ENCODE results near the gene IRF6. TPM values are rescaled to one million over a fixed set of nuclear protein-coding genes. Genes with fewer than 3 reads are reported as not detected.

The IRF6 gene
- total RNA-seq, 1 donor from 2014 or later: 77.9 TPM

GRCh38 chr1:209759829-209760359 is 46.0 kb downstream of the IRF6 start:
- DNase-seq: no peak

DNA sequence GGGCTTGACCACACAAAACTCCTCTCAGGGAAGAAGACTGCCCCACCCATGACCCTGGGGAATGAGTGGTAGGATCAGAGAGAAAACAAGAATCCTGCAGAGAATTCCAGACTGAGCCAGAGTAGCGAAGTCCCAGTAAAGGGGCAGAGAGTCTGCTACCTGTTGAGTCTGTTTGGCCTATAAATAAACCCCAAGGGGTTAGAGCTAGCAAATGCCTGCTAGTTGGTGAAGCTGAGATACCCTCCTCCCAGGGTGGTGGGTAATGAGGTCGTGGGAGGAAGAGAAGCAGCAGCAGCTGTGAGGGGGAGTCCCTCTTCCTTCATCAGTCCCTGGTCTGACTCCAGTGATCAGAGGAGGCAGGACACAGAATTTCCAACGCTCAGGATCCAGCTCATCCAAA is 47.5 kb downstream of the IRF6 start:
- no peak for DNase-seq

DNA sequence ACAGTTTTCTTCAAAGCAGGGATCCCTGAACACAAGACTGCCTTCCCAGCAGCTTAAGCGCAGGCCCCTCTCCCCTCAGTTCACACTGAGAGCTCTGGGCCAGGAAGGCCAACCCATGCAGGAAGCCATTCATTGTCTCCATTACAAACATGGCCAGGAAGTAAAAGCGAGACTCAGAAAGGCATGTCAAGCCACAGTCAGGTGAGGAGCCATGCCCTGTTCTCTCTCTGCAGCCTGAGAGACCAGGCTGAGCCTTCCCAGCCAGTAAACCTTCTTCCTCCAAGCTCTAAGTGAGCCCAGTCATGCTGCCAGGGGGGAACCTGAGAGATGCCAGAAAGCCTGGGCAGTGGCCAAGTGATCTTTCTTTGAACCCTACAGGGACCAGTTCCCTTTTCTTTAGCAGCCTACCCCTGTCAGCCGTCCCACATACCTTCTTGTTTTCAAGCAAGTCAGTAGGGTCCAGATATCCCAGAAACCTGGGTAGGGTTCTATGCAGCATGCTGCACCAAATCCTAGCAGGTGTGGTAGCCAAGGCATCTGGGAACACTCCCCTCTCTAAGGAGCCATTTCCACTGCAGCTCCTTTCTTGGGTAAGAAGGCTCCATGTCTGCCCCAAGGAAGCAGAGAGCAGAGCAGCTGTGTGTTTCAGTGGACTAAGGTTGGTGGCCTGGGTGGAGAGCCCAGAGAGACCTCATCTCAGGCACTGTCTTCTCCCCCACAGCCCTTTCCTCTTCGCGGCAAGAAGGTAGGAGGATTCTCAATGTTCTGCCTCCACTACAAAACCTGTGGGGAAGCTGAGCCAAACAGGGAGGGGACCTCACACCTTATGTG is 49.1 kb downstream of the IRF6 start:
- no peak for DNase-seq

GRCh38 chr1:209755926-209756614 is 49.9 kb downstream of the IRF6 start, which contains the start of gene TRAF3IP3:
TRAF3IP3 (plus strand) TSS chr1:209756053; CDS start chr1:209760040, 3,987 bp downstream.
- DNase-seq: no peak

- DNase-seq: no peak
These were observed 50.7 kb downstream of the IRF6 start for GRCh38 chr1:209755256-209755655.

DNA sequence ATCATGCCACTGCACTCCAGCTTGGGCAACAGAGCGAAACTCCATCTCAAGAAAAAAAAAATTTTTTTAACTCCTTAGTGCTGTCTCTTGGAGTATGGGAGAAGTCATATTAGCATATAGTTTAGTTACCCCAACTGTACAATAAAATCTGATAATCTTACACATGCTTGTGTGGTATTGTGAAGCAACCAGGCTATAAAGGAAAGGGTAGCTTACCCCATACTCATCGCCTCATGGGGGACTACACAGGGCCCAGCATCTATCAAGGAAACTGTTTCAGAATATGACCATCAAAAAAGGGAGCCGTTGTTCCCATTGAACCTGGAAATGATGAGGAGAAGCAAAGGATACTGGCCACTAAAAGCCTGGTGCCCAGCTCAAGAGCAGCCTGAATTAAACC is 53.1 kb downstream of the IRF6 start:
- no peak for DNase-seq

GRCh38 chr1:209751627-209752231 is 54.2 kb downstream of the IRF6 start:
- no peak for DNase-seq

DNA sequence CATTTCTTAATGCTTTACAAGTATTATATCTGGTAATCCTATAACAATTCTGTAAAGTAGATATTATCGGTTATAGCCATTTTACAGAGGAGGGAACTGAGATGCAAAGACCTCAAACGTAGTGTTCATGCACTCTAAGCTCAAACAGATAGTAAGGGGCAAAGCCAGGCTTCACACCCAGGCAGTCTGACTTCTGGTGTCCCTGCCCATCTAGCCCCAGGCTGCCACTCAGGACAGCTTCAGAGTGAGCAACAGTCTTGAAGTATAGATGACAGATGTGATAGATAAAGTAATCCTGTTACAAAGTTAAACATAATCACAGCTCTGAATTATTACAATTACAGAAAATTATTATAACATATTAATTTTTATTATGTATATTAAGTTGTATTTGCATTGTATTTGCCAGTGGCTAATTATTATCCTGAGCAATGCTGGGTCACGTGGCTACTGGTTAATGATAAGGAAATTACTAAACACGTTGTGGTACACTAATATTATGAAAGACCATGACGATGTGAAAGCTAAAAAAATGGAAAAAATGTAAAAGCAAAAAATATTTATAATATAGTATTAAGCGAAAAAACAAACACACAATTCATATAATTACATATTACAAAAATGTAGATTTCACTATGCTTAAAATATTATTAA is 56.1 kb downstream of the IRF6 start:
- DNase-seq: no peak

DNA sequence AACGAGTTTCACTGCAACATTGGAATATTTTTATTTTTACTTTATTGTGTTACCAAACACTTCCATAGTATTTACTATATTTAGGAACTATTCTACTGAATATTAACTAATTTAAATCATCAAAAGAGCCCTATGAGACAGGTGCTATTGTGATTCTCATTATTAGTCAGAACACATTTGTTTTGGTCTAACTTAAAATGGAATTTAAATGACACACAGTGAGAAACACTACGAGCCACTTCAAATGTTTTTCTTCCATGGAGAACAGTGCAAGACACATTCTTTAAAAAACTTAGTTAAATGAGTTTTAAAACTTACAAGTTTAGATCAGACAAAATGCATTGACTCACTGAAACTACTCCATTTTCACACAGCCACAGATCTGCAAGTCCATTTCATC is 56.7 kb downstream of the IRF6 start:
- DNase-seq: no peak

DNA sequence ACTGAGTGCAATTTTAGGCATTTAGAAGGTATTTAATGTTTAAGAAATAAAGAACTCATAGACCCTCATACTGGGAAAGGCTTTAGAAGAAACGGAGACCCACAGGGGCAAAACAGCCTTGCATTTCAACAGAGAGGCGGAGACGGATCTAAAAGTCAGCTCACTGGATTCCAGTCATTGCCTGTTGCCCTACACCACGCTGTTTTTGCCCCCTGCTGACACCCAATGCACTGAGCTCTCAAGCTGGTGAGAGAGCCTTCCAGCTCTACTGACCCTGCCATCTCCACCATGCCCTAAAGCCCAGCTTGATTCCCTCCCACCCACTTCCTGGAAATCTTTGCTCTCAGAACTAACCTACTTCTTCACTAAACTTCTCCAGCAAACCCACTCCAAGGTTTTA is 57.3 kb downstream of the IRF6 start:
- no peak for DNase-seq

DNA sequence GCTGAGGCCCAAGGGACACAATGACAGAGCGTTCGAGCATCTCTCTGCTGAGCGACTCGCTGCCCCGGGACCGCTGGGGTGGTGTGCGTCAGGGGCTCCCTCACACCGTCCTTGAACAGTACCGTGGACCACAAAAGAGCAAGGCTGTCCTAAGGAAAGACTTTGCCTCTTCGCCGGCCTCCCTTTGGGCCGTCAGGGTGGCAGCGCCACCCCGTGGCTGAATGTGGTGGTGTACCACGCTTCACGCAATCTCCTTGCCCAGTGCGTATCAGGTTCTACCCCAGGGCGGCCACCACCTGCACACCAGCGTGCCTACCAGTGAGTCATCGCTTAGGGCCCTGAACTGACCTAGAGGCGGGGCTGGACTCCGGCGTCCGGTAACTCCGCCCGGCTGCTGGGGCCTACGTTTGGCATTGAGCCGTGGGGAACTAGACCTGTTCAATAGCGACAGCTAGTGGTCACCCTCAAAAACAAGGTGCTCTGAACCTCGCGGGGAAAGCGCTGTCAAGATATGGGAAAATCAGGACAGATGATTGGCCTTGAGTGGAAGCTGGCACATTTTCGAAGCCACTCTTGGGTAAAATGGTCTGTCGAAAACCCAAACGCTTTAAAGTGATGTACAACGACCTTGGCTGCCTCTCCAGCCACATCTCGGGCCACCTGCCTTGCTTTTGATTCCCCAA is 58.2 kb downstream of the IRF6 start:
- peak; percentile 39 for DNase-seq

GRCh38 chr1:209746451-209747165 is 59.3 kb downstream of the IRF6 start:
- no peak for DNase-seq

DNA sequence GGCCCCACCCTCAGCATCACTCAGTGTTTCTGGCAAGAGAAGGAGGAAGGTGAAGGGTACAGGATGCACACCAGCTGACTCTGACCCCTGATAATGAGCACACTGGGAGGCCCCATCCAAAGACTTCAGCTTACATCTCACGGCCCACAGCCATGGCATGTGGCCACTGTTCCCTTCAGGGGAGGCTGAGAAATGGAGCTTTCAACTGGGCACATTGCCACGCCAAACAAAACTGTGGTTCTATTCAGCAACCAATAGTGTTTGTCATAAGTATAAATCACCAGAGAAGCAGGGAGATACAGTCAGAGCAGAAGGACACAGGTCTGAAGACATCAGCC is 62.8 kb downstream of the IRF6 start:
- DNase-seq: no peak

- DNase-seq: no peak
These were observed 63.4 kb downstream of the IRF6 start for GRCh38 chr1:209742409-209743144.

- no peak for DNase-seq
These were observed 64.1 kb downstream of the IRF6 start for GRCh38 chr1:209741889-209742288.

- no peak for DNase-seq
These were observed 64.7 kb downstream of the IRF6 start for GRCh38 chr1:209741193-209741592.

DNA sequence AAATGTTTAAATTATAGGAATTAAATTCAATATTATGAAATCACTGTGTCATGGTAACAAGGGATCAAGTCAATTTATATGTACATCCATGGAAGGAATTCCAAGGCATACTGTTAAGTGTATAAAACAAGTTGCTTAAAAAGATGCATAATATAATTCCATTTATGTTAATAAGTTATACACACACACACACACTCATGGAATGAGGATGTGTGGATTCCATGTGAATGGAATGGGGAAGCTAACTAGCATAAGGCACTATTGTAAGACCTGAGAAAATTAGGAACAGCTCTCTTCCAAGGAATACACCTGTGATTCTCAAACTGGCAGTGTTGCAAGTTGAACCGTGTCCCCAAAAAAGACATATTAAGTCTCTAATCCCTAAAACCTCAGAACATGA is 67.7 kb downstream of the IRF6 start:
- DNase-seq: no peak

DNA sequence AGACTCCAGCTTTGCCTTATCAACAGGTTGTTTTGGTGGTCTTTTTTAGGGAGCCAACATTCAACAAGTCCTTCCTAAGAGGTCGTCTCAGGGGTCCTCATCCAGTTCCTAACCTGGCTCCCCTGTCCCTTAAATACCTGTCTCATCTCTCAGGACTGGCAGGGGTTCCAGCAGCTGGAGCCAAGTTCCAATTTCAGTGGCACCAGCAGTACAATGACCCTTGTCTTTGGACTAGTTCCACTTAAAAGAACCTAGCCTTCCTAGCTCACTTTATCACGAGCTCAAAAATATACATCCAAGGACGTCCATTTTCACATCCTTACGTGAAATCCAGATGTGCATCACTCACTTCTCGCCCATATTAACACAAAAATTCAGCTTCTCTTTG is 68.8 kb downstream of the IRF6 start:
- no peak for DNase-seq

DNA sequence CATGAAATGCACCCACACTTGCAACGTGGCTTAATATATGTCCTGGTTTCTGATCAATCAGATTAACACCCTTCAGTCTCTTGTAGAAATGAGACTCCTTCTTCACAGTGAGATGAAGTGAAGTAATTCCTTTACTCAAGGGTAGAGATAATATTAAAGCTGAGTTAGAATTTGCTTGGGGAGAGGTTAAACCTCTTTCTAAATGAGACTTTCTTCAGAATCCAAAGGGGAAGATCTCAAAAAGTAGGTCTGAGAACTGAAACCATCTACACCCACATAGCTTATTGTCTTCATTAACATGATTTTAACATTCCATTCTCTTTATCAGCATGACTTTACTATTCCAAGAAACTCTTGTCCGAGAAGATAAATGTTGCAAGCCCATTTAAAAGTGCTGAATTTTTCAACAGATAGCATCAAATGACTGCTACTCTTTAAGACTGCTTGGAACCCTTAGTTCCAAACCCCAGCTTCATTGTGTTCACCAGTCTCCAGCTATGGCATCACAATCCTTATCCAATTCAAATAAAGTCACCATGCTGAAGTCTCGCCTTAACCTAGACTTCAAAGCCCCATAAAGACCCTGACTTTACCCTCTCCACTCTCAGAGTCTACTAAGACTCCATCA is 69.3 kb downstream of the IRF6 start:
- DNase-seq: no peak
